Astrocyte of the spinal cord (primary cell): ENCODE data around the gene PHRF1.

ENCODE experiments used
- DNase-seq: peaks from one replicate; pipeline ENCODE4 v3.0.0; 2011; ENCODE audit warnings: low read depth, low spot score
- H3K4me3 ChIP-seq: 2 replicates; pipeline ENCODE4 v1.5.1; 2011; ENCODE audit warnings: low read depth, mild to moderate bottlenecking, low read length, moderate library complexity
- in situ Hi-C: cut with HindIII; loops from 2 replicates; pipeline ENCODE4 v1.10.0; 2017; ENCODE audit warnings: low sequenced_read_pairs
- TF ChIP-seq, protein P1 (sequence below): IDR thresholded peaks from 2 replicates; pipeline ENCODE4 v1.5.1; 2012; ENCODE audit warnings: low read depth, mild to moderate bottlenecking, low read length, inconsistent platforms

PHRF1 gene

DNA sequence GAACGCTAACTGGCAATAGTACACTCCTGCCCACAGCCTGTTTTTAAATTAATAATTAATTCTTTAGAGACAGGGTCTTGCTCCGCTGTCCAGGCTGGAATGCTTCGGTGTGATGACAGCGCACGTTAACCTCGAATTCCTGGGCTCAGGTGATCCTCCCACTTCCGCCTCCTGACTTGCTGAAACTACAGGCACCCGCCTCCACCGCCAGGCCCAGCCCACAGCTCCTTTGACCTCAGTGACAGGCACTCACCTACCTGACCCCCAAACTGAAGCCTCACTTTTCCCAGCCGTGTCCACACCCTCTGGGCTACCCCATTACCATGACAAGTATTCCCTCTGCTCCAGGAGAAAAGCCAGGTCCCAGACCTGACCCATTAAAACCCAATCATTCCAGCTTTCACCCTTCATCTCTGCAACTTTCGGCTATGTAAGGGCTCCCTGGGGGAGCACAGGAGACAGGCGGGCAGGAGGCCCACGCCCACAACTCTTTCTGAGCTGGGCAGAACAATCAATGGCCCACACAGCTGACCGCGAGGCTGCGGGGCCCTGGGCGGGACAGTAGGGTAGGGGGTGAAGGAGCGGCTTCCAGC, 16.5 kb upstream of the PHRF1 start:
- no peak overlapping the region for H3K4me3 ChIP-seq
- TF ChIP-seq, protein P1, sequence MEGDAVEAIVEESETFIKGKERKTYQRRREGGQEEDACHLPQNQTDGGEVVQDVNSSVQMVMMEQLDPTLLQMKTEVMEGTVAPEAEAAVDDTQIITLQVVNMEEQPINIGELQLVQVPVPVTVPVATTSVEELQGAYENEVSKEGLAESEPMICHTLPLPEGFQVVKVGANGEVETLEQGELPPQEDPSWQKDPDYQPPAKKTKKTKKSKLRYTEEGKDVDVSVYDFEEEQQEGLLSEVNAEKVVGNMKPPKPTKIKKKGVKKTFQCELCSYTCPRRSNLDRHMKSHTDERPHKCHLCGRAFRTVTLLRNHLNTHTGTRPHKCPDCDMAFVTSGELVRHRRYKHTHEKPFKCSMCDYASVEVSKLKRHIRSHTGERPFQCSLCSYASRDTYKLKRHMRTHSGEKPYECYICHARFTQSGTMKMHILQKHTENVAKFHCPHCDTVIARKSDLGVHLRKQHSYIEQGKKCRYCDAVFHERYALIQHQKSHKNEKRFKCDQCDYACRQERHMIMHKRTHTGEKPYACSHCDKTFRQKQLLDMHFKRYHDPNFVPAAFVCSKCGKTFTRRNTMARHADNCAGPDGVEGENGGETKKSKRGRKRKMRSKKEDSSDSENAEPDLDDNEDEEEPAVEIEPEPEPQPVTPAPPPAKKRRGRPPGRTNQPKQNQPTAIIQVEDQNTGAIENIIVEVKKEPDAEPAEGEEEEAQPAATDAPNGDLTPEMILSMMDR = no peak
- in situ Hi-C loops = no loop called here
- DNase-seq = no peak

DNA sequence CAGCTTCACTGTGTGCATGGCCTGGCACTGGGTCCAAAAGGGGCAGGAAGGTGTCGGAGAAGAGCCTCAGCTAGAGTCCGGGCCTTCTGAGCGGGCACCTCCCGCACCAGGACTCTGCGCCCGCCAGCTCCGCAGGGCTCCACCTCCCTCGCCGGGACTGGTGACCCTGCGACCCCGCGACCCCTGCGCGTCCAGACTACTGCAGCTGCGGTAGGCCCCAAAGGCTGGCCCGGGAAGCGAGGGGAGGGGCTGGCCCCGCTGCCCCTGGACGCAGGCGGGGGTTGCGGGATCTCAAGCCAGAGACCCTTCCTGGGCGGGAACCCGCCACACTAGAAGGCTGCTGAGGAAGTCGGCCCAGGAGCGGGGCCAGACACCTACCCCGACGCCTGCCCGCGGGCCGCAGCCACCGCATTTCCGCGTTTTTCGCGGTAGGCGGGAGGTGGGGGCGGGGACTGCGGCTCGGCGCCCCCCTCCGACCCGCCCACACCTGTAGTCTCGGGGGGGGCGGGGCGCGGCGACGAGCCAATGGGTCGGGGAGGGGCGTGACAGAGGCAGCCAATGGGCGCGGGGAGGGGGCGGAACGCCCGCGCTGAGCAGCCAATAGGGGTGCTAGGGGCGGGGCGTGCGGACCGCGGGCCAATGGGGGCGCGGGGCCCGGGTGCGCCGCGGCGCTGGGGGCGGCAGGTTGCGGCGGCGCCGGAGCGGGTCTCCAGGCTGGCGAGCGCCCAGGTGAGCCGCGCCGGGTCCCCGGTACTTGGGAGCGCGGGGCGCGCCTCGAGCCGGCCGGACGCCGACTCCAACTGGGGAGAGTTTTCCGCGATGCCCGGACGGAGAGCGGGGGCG, 15.7 kb upstream of the PHRF1 start, which contains the start of the genes LMNTD2 and RASSF7:
Gene LMNTD2 (minus strand): TSS at position 434 of the 843 bp plus-strand sequence. CDS start 22 bp downstream, at position 412.
Gene RASSF7 (plus strand): TSS at position 666 of the 843 bp plus-strand sequence. CDS start 799 bp downstream, outside the sequence.
- in situ Hi-C loops = no loop called here

DNA sequence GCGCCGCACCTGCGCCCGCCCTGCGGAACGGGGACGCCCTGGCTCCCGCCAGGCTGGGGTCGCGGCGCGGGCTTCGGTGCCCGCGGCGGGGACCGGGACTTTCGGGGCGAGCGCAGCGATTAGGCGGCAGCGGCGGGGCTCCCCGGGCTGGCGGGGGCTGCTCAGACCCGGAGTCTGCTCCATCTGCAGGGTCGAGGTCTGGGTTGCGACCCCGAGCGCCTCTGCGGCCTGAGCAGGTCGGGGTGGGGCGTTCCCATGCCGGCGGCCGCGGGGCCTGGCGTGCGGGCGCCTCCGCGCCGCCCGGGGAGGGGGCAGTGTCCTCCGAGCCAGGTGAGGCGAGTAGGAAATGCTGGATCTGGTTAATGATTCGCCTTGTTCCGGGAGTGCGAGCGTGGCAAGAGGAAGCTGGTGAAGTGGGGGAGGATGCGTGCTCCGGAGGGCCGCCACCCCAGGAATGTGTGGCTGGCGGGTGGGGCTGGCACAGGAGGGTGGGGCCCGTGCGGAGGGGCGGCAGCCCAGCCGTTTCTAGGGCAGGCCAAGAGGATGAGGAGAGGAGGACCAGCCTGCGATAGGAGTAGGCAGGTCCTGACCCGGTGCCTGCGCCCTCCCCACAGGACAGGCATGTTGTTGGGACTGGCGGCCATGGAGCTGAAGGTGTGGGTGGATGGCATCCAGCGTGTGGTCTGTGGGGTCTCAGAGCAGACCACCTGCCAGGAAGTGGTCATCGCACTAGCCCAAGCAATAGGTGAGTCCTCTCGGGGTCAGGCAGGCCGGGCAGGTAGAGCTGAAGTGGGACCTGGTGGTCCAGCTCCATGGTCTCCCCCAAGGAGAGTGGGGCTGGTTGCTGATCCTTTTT, 14.9 kb upstream of the PHRF1 start:
- TF ChIP-seq, protein P1 = no peak
- in situ Hi-C loops = no loop called here
- H3K4me3 ChIP-seq = peak overlapping the region; percentile 43
- no peak for DNase-seq

More for the DNA sequence above, 15.7 kb upstream of the PHRF1 start, which contains the start of the genes LMNTD2 and RASSF7:
- peak; percentile 74 for DNase-seq
- TF ChIP-seq, protein P1 = no peak
- H3K4me3 ChIP-seq = peak within 1 kb of the TSS; percentile 49

DNA sequence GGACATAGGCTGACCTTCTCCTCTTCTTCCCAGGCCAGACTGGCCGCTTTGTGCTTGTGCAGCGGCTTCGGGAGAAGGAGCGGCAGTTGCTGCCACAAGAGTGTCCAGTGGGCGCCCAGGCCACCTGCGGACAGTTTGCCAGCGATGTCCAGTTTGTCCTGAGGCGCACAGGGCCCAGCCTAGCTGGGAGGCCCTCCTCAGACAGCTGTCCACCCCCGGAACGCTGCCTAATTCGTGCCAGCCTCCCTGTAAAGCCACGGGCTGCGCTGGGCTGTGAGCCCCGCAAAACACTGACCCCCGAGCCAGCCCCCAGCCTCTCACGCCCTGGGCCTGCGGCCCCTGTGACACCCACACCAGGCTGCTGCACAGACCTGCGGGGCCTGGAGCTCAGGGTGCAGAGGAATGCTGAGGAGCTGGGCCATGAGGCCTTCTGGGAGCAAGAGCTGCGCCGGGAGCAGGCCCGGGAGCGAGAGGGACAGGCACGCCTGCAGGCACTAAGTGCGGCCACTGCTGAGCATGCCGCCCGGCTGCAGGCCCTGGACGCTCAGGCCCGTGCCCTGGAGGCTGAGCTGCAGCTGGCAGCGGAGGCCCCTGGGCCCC, 14.1 kb upstream of the PHRF1 start:
- DNase-seq = no peak
- H3K4me3 ChIP-seq = no peak overlapping the region
- in situ Hi-C loops = no loop called here
- TF ChIP-seq, protein P1 = no peak

DNA sequence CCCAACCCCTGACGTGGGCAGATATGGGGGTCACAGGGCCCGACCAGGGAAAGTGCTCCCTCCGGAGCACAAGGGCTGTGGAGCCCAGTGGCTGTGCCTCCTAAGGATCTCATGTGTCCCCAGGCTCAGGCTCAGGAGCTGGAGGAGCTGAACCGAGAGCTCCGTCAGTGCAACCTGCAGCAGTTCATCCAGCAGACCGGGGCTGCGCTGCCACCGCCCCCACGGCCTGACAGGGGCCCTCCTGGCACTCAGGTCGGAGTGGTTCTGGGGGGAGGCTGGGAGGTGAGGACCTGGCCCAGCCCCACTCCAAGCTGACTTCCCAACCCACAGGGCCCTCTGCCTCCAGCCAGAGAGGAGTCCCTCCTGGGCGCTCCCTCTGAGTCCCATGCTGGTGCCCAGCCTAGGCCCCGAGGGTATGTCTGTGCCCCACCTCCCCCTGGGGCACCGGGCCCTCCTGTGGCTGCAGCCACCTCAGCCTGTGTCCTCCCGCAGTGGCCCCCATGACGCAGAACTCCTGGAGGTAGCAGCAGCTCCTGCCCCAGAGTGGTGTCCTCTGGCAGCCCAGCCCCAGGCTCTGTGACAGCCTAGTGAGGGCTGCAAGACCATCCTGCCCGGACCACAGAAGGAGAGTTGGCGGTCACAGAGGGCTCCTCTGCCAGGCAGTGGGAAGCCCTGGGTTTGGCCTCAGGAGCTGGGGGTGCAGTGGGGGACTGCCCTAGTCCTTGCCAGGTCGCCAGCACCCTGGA, 13.0 kb upstream of the PHRF1 start:
- DNase-seq = no peak
- H3K4me3 ChIP-seq = no peak overlapping the region
- TF ChIP-seq, protein P1 = no peak
- in situ Hi-C loops = no loop called here
